Brain microvascular endothelial cell (primary cell): ENCODE data around the gene KLK13.

Experiments
- DNase-seq: peaks from one replicate; pipeline ENCODE4 v3.0.0-alpha.2; 2020
- H3K27ac ChIP-seq: fragments of 250-450 bp; sonication (Bioruptor Pico); 2 replicates; pipeline ENCODE4 v1.5.1; 2020; ENCODE audit warnings: mild to moderate bottlenecking, moderate library complexity
- H3K27me3 ChIP-seq: fragments of 250-450 bp; sonication (Bioruptor Pico); replicated peaks from 2 replicates; pipeline ENCODE4 v1.5.1; 2020; ENCODE audit warnings: mild to moderate bottlenecking
- H3K36me3 ChIP-seq: fragments of 250-450 bp; sonication (Bioruptor Pico); replicated peaks from 2 replicates; pipeline ENCODE4 v1.5.1; 2020; ENCODE audit warnings: mild to moderate bottlenecking
- H3K4me3 ChIP-seq: 2 replicates; pipeline ENCODE4 v1.5.1; 2011; ENCODE audit warnings: low read depth, mild to moderate bottlenecking, control low read depth, low read length, moderate library complexity
- CTCF ChIP-seq: IDR thresholded peaks from 2 replicates; pipeline ENCODE4 v1.5.1; 2011; ENCODE audit warnings: low read depth, mild to moderate bottlenecking, moderate library complexity, low read length, control low read depth, inconsistent platforms; ENCODE audit errors: missing control alignments
- in situ Hi-C: cut with HindIII; loops from 2 replicates; pipeline ENCODE4 v1.10.0; 2017; ENCODE audit warnings: low sequenced_read_pairs, low pct_ligation_motif_present

Gene KLK13

DNA sequence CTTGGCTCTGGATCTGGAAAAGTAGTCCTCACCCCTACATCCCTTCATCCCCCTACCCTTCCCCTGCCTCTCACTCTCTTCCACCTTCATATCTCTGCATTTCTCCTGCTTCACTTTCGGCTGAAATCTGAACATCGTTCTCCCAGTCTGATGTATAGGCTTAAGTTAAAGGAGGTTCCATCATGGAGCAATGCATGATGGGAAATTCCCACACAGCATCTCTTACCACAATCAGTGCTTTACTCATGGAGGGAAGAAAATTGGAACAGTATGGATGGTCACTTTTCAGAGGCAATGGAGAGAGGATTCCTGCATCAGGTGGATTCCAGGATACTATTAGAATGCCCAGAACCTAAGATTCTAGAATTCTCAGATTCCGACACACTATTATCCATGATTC, 57.4 kb downstream of the KLK13 start:
- TF ChIP-seq CTCF: no peak
- DNase-seq: no peak
- in situ Hi-C loops: no loop called here

DNA sequence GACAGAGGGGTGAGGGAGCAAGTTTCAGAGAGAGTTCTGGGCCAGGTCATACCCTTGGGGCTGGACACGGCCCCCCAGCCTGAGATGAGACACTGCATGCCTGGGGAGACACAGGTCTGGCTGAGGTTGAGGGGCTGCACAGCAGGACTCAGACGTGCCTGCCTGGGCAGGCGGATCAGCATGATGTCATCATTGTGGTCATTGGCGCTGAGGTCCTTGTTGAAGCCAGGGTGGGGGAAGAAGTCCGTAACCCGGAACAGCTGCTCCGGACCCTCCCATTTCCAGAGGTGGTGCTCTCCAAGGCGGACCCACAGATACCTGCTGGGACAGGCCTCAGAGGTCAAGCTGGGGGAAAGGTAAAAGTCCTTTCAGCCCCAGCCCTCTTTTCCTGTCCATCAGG, 58.5 kb downstream of the KLK13 start:
- Histone ChIP-seq H3K27ac (no peak overlapping the region), H3K27me3 (no peaks in the 10 kb centered on the region), H3K36me3 (no peaks in the 10 kb centered on the region), H3K4me3 (no peak overlapping the region)
- DNase-seq: no peak
- no peak for TF ChIP-seq CTCF
- in situ Hi-C loops: no loop called here

More for the DNA sequence above, 57.4 kb downstream of the KLK13 start:
- no peak overlapping the region for H3K27ac ChIP-seq
- H3K27me3 ChIP-seq: no peaks in the 10 kb centered on the region
- H3K36me3 ChIP-seq: no peaks in the 10 kb centered on the region
- H3K4me3 ChIP-seq: no peak overlapping the region
